ENCODE results near the gene RPEL1. TPM values are rescaled to one million over a fixed set of nuclear protein-coding genes. Genes with fewer than 3 reads are reported as not detected.
"Not testable (repeated sequence)": the region's sequence is repeated elsewhere in the genome, so short reads cannot be mapped to it uniquely, and the experiment has no call there.

Gene RPEL1
- total RNA-seq, 2 donors from 2014 or later: not detected

- Histone ChIP-seq H3K9me3 (no peaks in the 10 kb centered on the region), H3K27ac (no peak overlapping the region), H3K4me1 (replicated peaks) (no peaks in the 10 kb centered on the region), H3K36me3 (no peaks in the 10 kb centered on the region), H3K4me3 (no peak overlapping the region), H3K27me3 (replicated peaks; ENCODE audit: insufficient read depth) (no peaks in the 10 kb centered on the region)
- DNase-seq (ENCODE audit: low spot score): no peak
- WGBS: 76% methylated on average over 3 of the region's 3 CpGs
- no peak for TF ChIP-seq POLR2A (IDR thresholded peaks at IDR 0.05)
- TF ChIP-seq CTCF (IDR thresholded peaks at IDR 0.05): no peak
- no peak for TF ChIP-seq POLR2AphosphoS5 (IDR thresholded peaks at IDR 0.05)
- intact Hi-C loops (cut with DNase I): no loop called here
Observed at GRCh38 chr10:103254113-103254512, 8.4 kb downstream of the RPEL1 start.

- no peaks in the 10 kb centered on the region for H3K4me1 ChIP-seq (replicated peaks)
- no peak overlapping the region for H3K4me3 ChIP-seq
- intact Hi-C loops (cut with DNase I): no loop called here
- WGBS: 66% methylated on average over 4 of the region's 4 CpGs
- H3K36me3 ChIP-seq: no peaks in the 10 kb centered on the region
- H3K27ac ChIP-seq: no peak overlapping the region
- H3K27me3 ChIP-seq (replicated peaks; ENCODE audit: insufficient read depth): no peaks in the 10 kb centered on the region
- no peaks in the 10 kb centered on the region for H3K9me3 ChIP-seq
- TF ChIP-seq CTCF (IDR thresholded peaks at IDR 0.05) (no peak), POLR2A (IDR thresholded peaks at IDR 0.05) (no peak), POLR2AphosphoS5 (IDR thresholded peaks at IDR 0.05) (no peak)
- DNase-seq (ENCODE audit: low spot score): no peak
Observed at GRCh38 chr10:103254538-103255325, 9.0 kb downstream of the RPEL1 start.

- WGBS: 97% methylated on average over 1 of the region's 1 CpG
- Histone ChIP-seq H3K27ac (no peak overlapping the region), H3K36me3 (no peaks in the 10 kb centered on the region), H3K4me3 (no peak overlapping the region), H3K9me3 (no peaks in the 10 kb centered on the region), H3K4me1 (replicated peaks) (no peaks in the 10 kb centered on the region), H3K27me3 (replicated peaks; ENCODE audit: insufficient read depth) (no peaks in the 10 kb centered on the region)
- intact Hi-C loops (cut with DNase I): no loop called here
- no peak for TF ChIP-seq CTCF (IDR thresholded peaks at IDR 0.05)
- TF ChIP-seq POLR2A (IDR thresholded peaks at IDR 0.05): no peak
- no peak for TF ChIP-seq POLR2AphosphoS5 (IDR thresholded peaks at IDR 0.05)
- DNase-seq (ENCODE audit: low spot score): no peak
Observed at GRCh38 chr10:103256613-103257012, 10.9 kb downstream of the RPEL1 start.

DNA sequence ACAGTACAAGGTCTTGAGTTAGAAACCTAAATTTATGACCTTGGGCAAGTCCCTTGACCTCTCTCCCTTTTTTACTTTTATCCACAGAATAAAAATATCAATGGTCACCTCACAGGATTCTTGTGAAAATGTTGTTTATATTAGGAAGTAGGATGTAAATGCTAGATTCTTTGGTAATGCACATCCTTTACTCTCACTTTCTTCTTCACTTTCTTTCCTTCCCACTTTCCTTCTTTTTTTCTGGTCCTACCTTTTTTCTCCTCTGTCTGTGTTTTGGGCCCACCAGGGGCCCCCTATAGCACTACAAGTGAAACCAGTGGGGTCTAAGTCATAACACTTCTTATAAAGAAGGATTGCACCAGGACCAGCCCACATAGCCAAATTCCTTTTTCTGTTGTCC lies 12.1 kb downstream of the RPEL1 start:
- intact Hi-C loops (cut with DNase I): no loop called here
- TF ChIP-seq POLR2AphosphoS5 (IDR thresholded peaks at IDR 0.05): no peak
- no peak for TF ChIP-seq CTCF (IDR thresholded peaks at IDR 0.05)
- no peak for TF ChIP-seq POLR2A (IDR thresholded peaks at IDR 0.05)

DNA sequence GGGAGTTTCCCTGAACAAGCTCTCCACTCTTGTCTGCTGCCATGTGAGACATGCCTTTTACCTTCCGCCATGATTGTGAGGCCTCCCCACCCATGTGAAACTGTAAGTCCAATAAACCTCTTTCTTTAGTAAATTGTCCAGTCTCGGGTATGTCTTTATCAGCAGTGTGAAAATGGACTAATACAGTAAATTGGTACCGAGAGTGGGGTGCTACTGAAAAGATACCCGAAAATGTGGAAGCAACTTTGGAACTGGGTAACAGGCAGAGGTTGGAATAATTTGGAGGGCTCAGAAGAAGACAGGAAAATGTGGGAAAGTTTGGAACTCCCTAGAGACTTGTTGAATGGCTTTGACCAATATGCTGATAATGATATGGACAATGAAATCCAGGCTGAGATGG lies 13.2 kb downstream of the RPEL1 start:
- intact Hi-C loops (cut with DNase I); H3K4me1 ChIP-seq (replicated peaks); H3K4me3 ChIP-seq; H3K27me3 ChIP-seq (replicated peaks; ENCODE audit: insufficient read depth); DNase-seq (ENCODE audit: low spot score); H3K9me3 ChIP-seq; H3K36me3 ChIP-seq; H3K27ac ChIP-seq: not testable (repeated sequence)
- 95% methylated on average over 4 of the region's 4 CpGs for WGBS

More for the DNA sequence above, 12.1 kb downstream of the RPEL1 start:
- Histone ChIP-seq H3K4me3 (no peak overlapping the region), H3K4me1 (replicated peaks) (no peaks in the 10 kb centered on the region), H3K27ac (no peak overlapping the region), H3K36me3 (no peaks in the 10 kb centered on the region), H3K27me3 (replicated peaks; ENCODE audit: insufficient read depth) (no peaks in the 10 kb centered on the region), H3K9me3 (no peaks in the 10 kb centered on the region)
- no peak for DNase-seq (ENCODE audit: low spot score)

All from prostate gland (tissue), 2 donors.